GM12872 (cell line): ENCODE data around the gene KLHDC10.

Source experiments
- CTCF ChIP-seq: IDR thresholded peaks from 3 replicates; pipeline ENCODE4 v1.5.1; 2011; ENCODE audit warnings: low read depth, mild to moderate bottlenecking, low read length, moderate library complexity; ENCODE audit not compliant: insufficient read depth

Gene KLHDC10

GRCh38 chr7:130107949-130108674 is 37.8 kb downstream of the KLHDC10 start:
- TF ChIP-seq CTCF = no peak

- no peak for TF ChIP-seq CTCF
These were observed 38.5 kb downstream of the KLHDC10 start for GRCh38 chr7:130108809-130109208.

GRCh38 chr7:130112093-130112492 is 41.8 kb downstream of the KLHDC10 start:
- no peak for TF ChIP-seq CTCF

- no peak for TF ChIP-seq CTCF
These were observed 42.5 kb downstream of the KLHDC10 start for GRCh38 chr7:130112662-130113425.

- TF ChIP-seq CTCF = no peak
These were observed 43.6 kb downstream of the KLHDC10 start for GRCh38 chr7:130113887-130114286.

GRCh38 chr7:130114374-130114773 is 44.0 kb downstream of the KLHDC10 start:
- TF ChIP-seq CTCF = no peak

GRCh38 chr7:130114776-130115175 is 44.4 kb downstream of the KLHDC10 start:
- TF ChIP-seq CTCF = no peak
